MCF 10A (cell line): ENCODE data around the gene IL17RA. TPM values are rescaled to one million over a fixed set of nuclear protein-coding genes. Genes with fewer than 3 reads are reported as not detected.

ENCODE experiments used
- BruUV-seq: library from RNA; stranded (reverse); fragments of 400-500 nt; replicated peaks from 2 replicates; lab custom pipeline; 2021; lab: Mats Ljungman, UMichigan
- CTCF ChIA-PET: fragments of 300-600 bp; sonication (Branson Sonifier 250); formaldehyde crosslinking; extraction: SDS; loops from one replicate; lab custom pipeline; 2021; ENCODE audit warnings: antibody characterized with exemption, inconsistent platforms; lab: Yijun Ruan, JAX
- POLR2A ChIA-PET: fragments of 300-600, 350-650 bp; sonication (Branson Sonifier 250); formaldehyde crosslinking; extraction: SDS; loops from one replicate; lab custom pipeline; 2020; ENCODE audit warnings: antibody characterized with exemption, inconsistent platforms; lab: Yijun Ruan, JAX
- DNase-seq: peaks from one replicate; pipeline ENCODE4 v3.0.0-alpha.2; 2018; ENCODE audit not compliant: unreplicated experiment
- H3K27ac Mint-ChIP-seq: one replicate; pipeline ENCODE4 v1.8.0; 2022; ENCODE audit warnings: mild to moderate bottlenecking, low read depth, mixed read lengths; ENCODE audit not compliant: unreplicated experiment
- H3K27me3 Mint-ChIP-seq: one replicate; pipeline ENCODE4 v1.8.0; 2022; ENCODE audit warnings: mixed read lengths; ENCODE audit not compliant: insufficient read depth, unreplicated experiment
- H3K36me3 Mint-ChIP-seq: one replicate; pipeline ENCODE4 v1.8.0; 2022; ENCODE audit warnings: mild to moderate bottlenecking, moderate library complexity, mixed read lengths; ENCODE audit not compliant: insufficient read depth, unreplicated experiment
- H3K4me1 Mint-ChIP-seq: one replicate; pipeline ENCODE4 v1.8.0; 2022; ENCODE audit warnings: mixed read lengths; ENCODE audit not compliant: insufficient read depth, unreplicated experiment
- H3K4me3 Mint-ChIP-seq: one replicate; pipeline ENCODE4 v1.8.0; 2022; ENCODE audit warnings: mild to moderate bottlenecking, moderate library complexity, mixed read lengths; ENCODE audit not compliant: unreplicated experiment
- H3K9me3 Mint-ChIP-seq: one replicate; pipeline ENCODE4 v1.8.0; 2022; ENCODE audit warnings: mixed read lengths; ENCODE audit not compliant: unreplicated experiment
- CTCF ChIP-seq: fragments of 200-600 bp; IDR thresholded peaks from one replicate; pipeline ENCODE4 v1.8.0; 2022; ENCODE audit warnings: antibody characterized with exemption, mild to moderate bottlenecking; ENCODE audit not compliant: unreplicated experiment
- intact Hi-C: fragments of 100-400 bp; cut with micrococcal nuclease; formaldehyde crosslinking; loops from 2 replicates; pipeline ENCODE4 v1.14.1; 2022
- total RNA-seq: library from RNA; stranded (reverse); gene quantifications from 2 replicates; pipeline ENCODE4 v1.2.3, GENCODE V29; 2022

IL17RA gene
- total RNA-seq, 1 experiment from 2014 or later: 11.5 TPM

GRCh38 chr22:17109113-17109865 is 24.5 kb downstream of the IL17RA start:
- ChIA-PET CTCF (interaction anchor here (0.7 kb wide), 1 partner anchor 392 kb away, joined by 3 read pairs; no protein-coding TSS in a partner anchor), POLR2A (no interaction called here)
- H3K9me3 Mint-ChIP-seq: no peaks in the 10 kb centered on the region
- intact Hi-C loops: no loop called here
- DNase-seq: no peak
- H3K27ac Mint-ChIP-seq: no peak overlapping the region
- H3K36me3 Mint-ChIP-seq: peaks cover 27% of the 10 kb centered on the region
- no TSS peak for BruUV-seq
- TF ChIP-seq CTCF: no peak
- no peaks in the 10 kb centered on the region for H3K4me1 Mint-ChIP-seq
- no peak overlapping the region for H3K4me3 Mint-ChIP-seq
- H3K27me3 Mint-ChIP-seq: no peaks in the 10 kb centered on the region

GRCh38 chr22:17109976-17110375 is 25.2 kb downstream of the IL17RA start:
- Mint-ChIP-seq H3K4me1 (no peaks in the 10 kb centered on the region), H3K9me3 (no peaks in the 10 kb centered on the region), H3K27ac (no peak overlapping the region), H3K4me3 (no peak overlapping the region), H3K27me3 (no peaks in the 10 kb centered on the region), H3K36me3 (peaks cover 21% of the 10 kb centered on the region)
- DNase-seq: no peak
- ChIA-PET CTCF (interaction anchor here (0.7 to 2.1 kb wide), 2 partner anchors 62 to 392 kb away, joined by 3 to 7 read pairs; no protein-coding TSS in a partner anchor), POLR2A (no interaction called here)
- TF ChIP-seq CTCF: no peak
- BruUV-seq: no TSS peak
- intact Hi-C loops: no loop called here

GRCh38 chr22:17110791-17111550 is 26.2 kb downstream of the IL17RA start:
- intact Hi-C loops: no loop called here
- Mint-ChIP-seq H3K4me3 (no peak overlapping the region), H3K27me3 (no peaks in the 10 kb centered on the region), H3K4me1 (no peaks in the 10 kb centered on the region), H3K9me3 (no peaks in the 10 kb centered on the region), H3K36me3 (peaks cover 16% of the 10 kb centered on the region), H3K27ac (no peak overlapping the region)
- ChIA-PET CTCF (interaction anchor here (0.8 to 2.1 kb wide), 3 partner anchors 16 to 391 kb away, joined by 3 to 7 read pairs (median 4); no protein-coding TSS in a partner anchor), POLR2A (interaction anchor here (0.9 kb wide), 1 partner anchor 10 kb away, joined by 4 read pairs; no protein-coding TSS in a partner anchor)
- no peak for TF ChIP-seq CTCF
- no peak for DNase-seq
- no TSS peak for BruUV-seq
